PC-3 (cell line): ENCODE measurements around the gene CCNQ. TPM values are rescaled to one million over a fixed set of nuclear protein-coding genes. Genes with fewer than 3 reads are reported as not detected.

Experiments
- ATAC-seq: fragments of 200-7000 bp; cut with Tn5 transposase; 2 replicates; pipeline ENCODE4 v1.9.1; 2020; ENCODE audit warnings: mild to moderate bottlenecking, moderate library complexity
- BruUV-seq: library from RNA; stranded (reverse); fragments of 400-500 nt; replicated peaks from 2 replicates; lab custom pipeline; 2021; lab: Mats Ljungman, UMichigan
- CTCF ChIA-PET: fragments of 300-600 bp; sonication (Branson Sonifier 250); formaldehyde crosslinking; loops from one replicate; lab custom pipeline; 2022; ENCODE audit warnings: antibody characterized with exemption; lab: Charles Lee
- POLR2A ChIA-PET: fragments of 300-600 bp; sonication (Branson Sonifier 250); formaldehyde crosslinking; loops from one replicate; lab custom pipeline; 2022; ENCODE audit warnings: antibody characterized with exemption; ENCODE audit not compliant: unreplicated experiment; lab: Charles Lee
- DNase-seq: peaks from one replicate; pipeline ENCODE4 v3.0.0-alpha.2; 2015
- H2AFZ ChIP-seq: fragments of 300-600 bp; sonication (generic); 2 replicates; pipeline ENCODE4 v1.6.0; 2016; ENCODE audit warnings: antibody characterized with exemption, low read length
- H3F3A ChIP-seq: fragments of 300-600 bp; sonication (generic); one replicate; pipeline ENCODE4 v1.6.0; 2017; ENCODE audit warnings: antibody characterized with exemption, low read length, control low read depth, mild to moderate bottlenecking; ENCODE audit not compliant: unreplicated experiment
- H3K27ac ChIP-seq: fragments of 300-600 bp; sonication (generic); 2 replicates; pipeline ENCODE4 v1.5.1; 2016; ENCODE audit warnings: mild to moderate bottlenecking, low read length
- H3K27me3 ChIP-seq: fragments of 300-600 bp; sonication (generic); 2 replicates; pipeline ENCODE4 v1.6.1; 2016; ENCODE audit warnings: low read length, mixed read lengths
- H3K36me3 ChIP-seq: fragments of 300-600 bp; sonication (generic); 2 replicates; pipeline ENCODE4 v1.6.1; 2016; ENCODE audit warnings: low read depth, mixed run types, low read length, mixed read lengths
- H3K4me1 ChIP-seq: fragments of 300-600 bp; sonication (generic); 2 replicates; pipeline ENCODE4 v1.5.1; 2016; ENCODE audit warnings: low read length; ENCODE audit not compliant: insufficient read depth
- H3K4me2 ChIP-seq: fragments of 300-600 bp; sonication (generic); 2 replicates; pipeline ENCODE4 v1.6.0; 2016; ENCODE audit warnings: low read length
- H3K4me3 ChIP-seq: fragments of 300-600 bp; sonication (generic); 2 replicates; pipeline ENCODE4 v1.5.1; 2016; ENCODE audit warnings: mild to moderate bottlenecking, low read length, mixed read lengths
- H3K79me2 ChIP-seq: fragments of 300-600 bp; sonication (generic); 2 replicates; pipeline ENCODE4 v1.6.1; 2017; ENCODE audit warnings: low read length, mixed read lengths
- H3K9ac ChIP-seq: fragments of 300-600 bp; sonication (generic); 2 replicates; pipeline ENCODE4 v1.6.0; 2016; ENCODE audit warnings: mild to moderate bottlenecking, low read length
- H3K9me2 ChIP-seq: fragments of 300-600 bp; sonication (generic); replicated peaks from 2 replicates; pipeline ENCODE4 v1.6.1; 2016; ENCODE audit warnings: mixed run types, low read length, mixed read lengths
- H3K9me3 ChIP-seq: fragments of 300-600 bp; sonication (generic); 2 replicates; pipeline ENCODE4 v1.6.1; 2016; ENCODE audit warnings: low read length, mixed read lengths
- H4K20me1 ChIP-seq: fragments of 300-600 bp; sonication (generic); 2 replicates; pipeline ENCODE4 v1.6.1; 2016; ENCODE audit warnings: low read length, mixed read lengths
- EZH2 ChIP-seq: fragments of 300-600 bp; sonication (generic); IDR thresholded peaks from one replicate; pipeline ENCODE4 v1.6.1; 2017; ENCODE audit warnings: antibody characterized with exemption, mild to moderate bottlenecking, low read length; ENCODE audit not compliant: unreplicated experiment
- EZH2phosphoT487 ChIP-seq: fragments of 300-600 bp; sonication (generic); IDR thresholded peaks from 2 replicates; pipeline ENCODE4 v1.6.1; 2018; ENCODE audit warnings: mild to moderate bottlenecking, antibody characterized with exemption, low read length, borderline replicate concordance
- intact Hi-C: fragments of 100-400 bp; cut with micrococcal nuclease; formaldehyde crosslinking; loops from 2 replicates; pipeline ENCODE4 v1.9.0; 2023
- total RNA-seq: library from RNA; depleted of rRNA; stranded (reverse); fragments of >200 nt; gene quantifications from 2 replicates; pipeline ENCODE4 v1.2.3, GENCODE V29; 2014
- TF ChIP-seq, protein P1 (sequence below): fragments of 300-600 bp; sonication (generic); conservative IDR thresholded peaks from 2 replicates; pipeline ENCODE4 v1.5.1; 2017; ENCODE audit warnings: antibody characterized with exemption, low read depth, mild to moderate bottlenecking, low read length

CCNQ gene
- total RNA-seq, 1 experiment from 2014 or later: 110 TPM

DNA sequence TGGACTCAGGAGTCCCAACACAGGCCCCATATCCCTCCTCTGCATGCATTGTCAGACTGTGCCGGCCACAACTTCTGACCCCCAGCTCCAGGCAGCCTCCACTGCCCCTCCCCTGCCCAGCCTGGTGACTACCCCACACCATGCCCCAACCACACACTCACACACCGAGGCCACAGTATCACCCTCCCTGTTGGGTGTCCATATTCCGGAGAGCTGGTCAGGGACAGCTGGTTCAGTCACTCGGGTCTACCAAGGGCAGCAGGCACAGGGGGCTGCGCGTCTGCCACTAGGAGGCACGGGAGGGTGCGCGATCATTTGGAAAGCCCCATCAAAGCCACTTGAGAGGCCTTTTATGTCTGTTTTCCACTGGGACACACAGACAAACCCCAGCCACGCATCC is 26.3 kb downstream of the CCNQ start:
- TF ChIP-seq, protein P1, sequence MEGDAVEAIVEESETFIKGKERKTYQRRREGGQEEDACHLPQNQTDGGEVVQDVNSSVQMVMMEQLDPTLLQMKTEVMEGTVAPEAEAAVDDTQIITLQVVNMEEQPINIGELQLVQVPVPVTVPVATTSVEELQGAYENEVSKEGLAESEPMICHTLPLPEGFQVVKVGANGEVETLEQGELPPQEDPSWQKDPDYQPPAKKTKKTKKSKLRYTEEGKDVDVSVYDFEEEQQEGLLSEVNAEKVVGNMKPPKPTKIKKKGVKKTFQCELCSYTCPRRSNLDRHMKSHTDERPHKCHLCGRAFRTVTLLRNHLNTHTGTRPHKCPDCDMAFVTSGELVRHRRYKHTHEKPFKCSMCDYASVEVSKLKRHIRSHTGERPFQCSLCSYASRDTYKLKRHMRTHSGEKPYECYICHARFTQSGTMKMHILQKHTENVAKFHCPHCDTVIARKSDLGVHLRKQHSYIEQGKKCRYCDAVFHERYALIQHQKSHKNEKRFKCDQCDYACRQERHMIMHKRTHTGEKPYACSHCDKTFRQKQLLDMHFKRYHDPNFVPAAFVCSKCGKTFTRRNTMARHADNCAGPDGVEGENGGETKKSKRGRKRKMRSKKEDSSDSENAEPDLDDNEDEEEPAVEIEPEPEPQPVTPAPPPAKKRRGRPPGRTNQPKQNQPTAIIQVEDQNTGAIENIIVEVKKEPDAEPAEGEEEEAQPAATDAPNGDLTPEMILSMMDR: no peak
- no peak for TF ChIP-seq EZH2phosphoT487
- TF ChIP-seq EZH2: no peak
- no TSS peak for BruUV-seq
- no peaks in the 10 kb centered on the region for H3K36me3 ChIP-seq

DNA sequence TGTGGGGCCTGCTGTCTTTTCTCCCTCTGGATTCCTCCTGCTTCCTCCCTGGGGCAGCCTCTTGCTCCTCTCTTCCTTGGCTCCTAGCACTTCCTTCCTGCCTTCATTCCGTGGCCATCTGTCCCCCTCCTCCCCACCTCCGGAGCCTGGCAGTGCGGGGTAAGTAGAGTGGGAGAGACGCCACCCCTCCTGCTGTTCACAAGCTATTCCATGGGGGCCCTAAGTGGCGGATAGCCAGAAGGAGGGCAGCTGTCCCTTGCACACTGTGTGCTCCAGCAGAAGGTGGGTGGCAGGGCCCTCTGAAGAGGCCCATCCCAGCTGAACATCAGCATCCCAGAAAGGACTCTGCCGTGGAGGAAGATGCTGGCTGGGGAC is 27.4 kb downstream of the CCNQ start:
- no peak for ATAC-seq
- intact Hi-C loops: no loop called here
- Histone ChIP-seq H3K9me3 (no peaks in the 10 kb centered on the region), H3K4me3 (no peak overlapping the region), H3K4me2 (no peak overlapping the region), H3K9ac (no peak overlapping the region), H3K27me3 (no peaks in the 10 kb centered on the region), H3K79me2 (no peaks in the 10 kb centered on the region), H4K20me1 (no peaks in the 10 kb centered on the region), H3K9me2 (no peaks in the 10 kb centered on the region), H3K36me3 (no peaks in the 10 kb centered on the region), H2AFZ (no peak overlapping the region), H3K4me1 (no peaks in the 10 kb centered on the region), H3K27ac (no peak overlapping the region), H3F3A (no peaks in the 10 kb centered on the region)
- ChIA-PET CTCF (no interaction called here), POLR2A (no interaction called here)
- no peak for DNase-seq
- no TSS peak for BruUV-seq
- TF ChIP-seq, protein P1: no peak
- TF ChIP-seq EZH2 (no peak), EZH2phosphoT487 (no peak)

More for the DNA sequence above, 26.3 kb downstream of the CCNQ start:
- H3K9ac ChIP-seq: no peak overlapping the region
- H3K9me2 ChIP-seq: no peaks in the 10 kb centered on the region
- intact Hi-C loops: no loop called here
- no peak overlapping the region for H3K4me3 ChIP-seq
- POLR2A ChIA-PET: no interaction called here
- H3K27me3 ChIP-seq: no peaks in the 10 kb centered on the region
- no peaks in the 10 kb centered on the region for H3K79me2 ChIP-seq
- H3F3A ChIP-seq: no peaks in the 10 kb centered on the region
- H3K4me1 ChIP-seq: no peaks in the 10 kb centered on the region
- no peak overlapping the region for H2AFZ ChIP-seq
- no peak for DNase-seq
- no peak overlapping the region for H3K4me2 ChIP-seq
- CTCF ChIA-PET: no interaction called here
- no peaks in the 10 kb centered on the region for H3K9me3 ChIP-seq
- H4K20me1 ChIP-seq: no peaks in the 10 kb centered on the region
- no peak overlapping the region for H3K27ac ChIP-seq
- no peak for ATAC-seq

DNA sequence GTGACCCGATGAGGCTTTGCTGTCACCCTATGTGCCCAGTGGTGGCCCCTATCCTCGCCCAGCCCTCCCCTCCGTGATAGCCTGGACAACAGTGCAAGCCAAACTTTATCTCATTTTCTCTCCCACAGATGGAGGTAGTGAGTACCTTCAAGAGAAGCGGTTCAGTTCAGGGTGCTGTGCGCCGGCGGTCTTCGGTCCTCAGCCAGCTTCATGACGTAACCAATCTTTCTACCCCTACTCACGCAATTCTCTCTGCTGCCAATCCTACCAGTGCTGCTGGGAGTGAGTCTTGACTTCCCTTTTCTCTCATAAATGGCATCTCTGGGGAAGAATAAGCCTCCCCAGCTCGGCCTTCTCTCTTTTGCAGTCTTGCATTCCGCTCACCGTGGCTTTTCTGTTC is 29.5 kb downstream of the CCNQ start:
- H3K36me3 ChIP-seq: no peaks in the 10 kb centered on the region
- ATAC-seq (no peak), DNase-seq (no peak)
- ChIA-PET POLR2A (no interaction called here), CTCF (no interaction called here)
- H3K9me2 ChIP-seq: no peaks in the 10 kb centered on the region
- no peak overlapping the region for H3K27ac ChIP-seq
- H3K9me3 ChIP-seq: no peaks in the 10 kb centered on the region
- no peaks in the 10 kb centered on the region for H3F3A ChIP-seq
- H3K9ac ChIP-seq: no peak overlapping the region
- no peaks in the 10 kb centered on the region for H4K20me1 ChIP-seq
- no peak overlapping the region for H3K4me3 ChIP-seq
- H3K4me2 ChIP-seq: no peak overlapping the region
- no TSS peak for BruUV-seq
- H3K79me2 ChIP-seq: no peaks in the 10 kb centered on the region
- intact Hi-C loops: no loop called here
- H3K27me3 ChIP-seq: no peaks in the 10 kb centered on the region
- H2AFZ ChIP-seq: no peak overlapping the region
- no peaks in the 10 kb centered on the region for H3K4me1 ChIP-seq
- TF ChIP-seq EZH2 (no peak), EZH2phosphoT487 (no peak)
- TF ChIP-seq, protein P1: no peak
